Head of caudate nucleus (tissue), 42 donors: ENCODE results near the gene ACTL10.
"Not testable (repeated sequence)": the region's sequence is repeated elsewhere in the genome, so short reads cannot be mapped to it uniquely, and the experiment has no call there.

ENCODE experiments used
- DNase-seq, 42 donors: peaks; one replicate each; pipeline versions ENCODE4 v3.0.0 to v3.0.0-alpha.2; 2020 to 2021; ENCODE audit warnings: mixed read lengths in 7 of 42
- intact Hi-C: fragments of 100-400 bp; cut with DNase I; formaldehyde crosslinking; loops from one replicate; pipeline ENCODE4 v1.15.0; 2022

Gene ACTL10

GRCh38 chr20:33686100-33686983 lies 19.6 kb downstream of the ACTL10 start, which contains the start of gene E2F1:
Gene E2F1 (minus strand): TSS chr20:33686385. CDS start chr20:33686264, 121 bp downstream.
- DNase-seq = peak; percentile 87 to 99 (median 97)
- intact Hi-C loops = loop anchor here (2.0 kb wide), 1 partner anchor 44 kb away; the partner anchor contains the start of gene ZNF341

GRCh38 chr20:33686984-33687366 lies 20.2 kb downstream of the ACTL10 start:
- no peak for DNase-seq
- intact Hi-C loops = loop anchor here (2.0 kb wide), 1 partner anchor 44 kb away; the partner anchor contains the start of gene ZNF341

- intact Hi-C loops = loop anchor here (2.0 kb wide), 1 partner anchor 43 kb away; the partner anchor contains the start of gene ZNF341
- no peak for DNase-seq
Measured at GRCh38 chr20:33687370-33687915, 20.7 kb downstream of the ACTL10 start.

- intact Hi-C loops = loop anchor here (2.0 kb wide), 1 partner anchor 43 kb away; the partner anchor contains the start of gene ZNF341
Measured at GRCh38 chr20:33687993-33688937, 21.5 kb downstream of the ACTL10 start.

DNA sequence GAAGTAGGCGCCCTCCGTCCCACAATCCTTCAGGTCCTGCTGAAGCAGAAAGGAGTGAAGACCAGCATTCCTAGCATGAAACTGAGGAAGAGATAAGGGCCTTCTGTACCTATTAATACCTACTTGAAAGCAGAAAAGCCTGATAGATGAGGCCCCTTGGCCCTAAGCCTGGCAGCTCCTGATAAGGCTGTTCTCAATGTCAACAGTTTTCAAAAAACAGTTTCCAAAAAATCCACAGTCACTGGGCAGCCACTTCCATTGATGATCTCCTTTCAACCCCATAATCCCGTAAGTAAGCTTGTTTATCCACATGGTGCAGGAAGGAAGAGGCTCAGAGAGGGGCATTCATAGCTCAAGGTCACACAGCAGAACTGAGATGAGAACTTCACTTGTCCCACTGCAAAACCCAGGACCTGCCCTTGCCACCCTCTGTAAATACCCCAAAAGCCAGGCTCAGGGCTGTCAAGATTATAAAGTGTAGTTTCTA lies 22.2 kb downstream of the ACTL10 start:
- DNase-seq = no peak
- intact Hi-C loops = no loop called here

More at GRCh38 chr20:33687993-33688937, 21.5 kb downstream of the ACTL10 start:
- no peak for DNase-seq

DNA sequence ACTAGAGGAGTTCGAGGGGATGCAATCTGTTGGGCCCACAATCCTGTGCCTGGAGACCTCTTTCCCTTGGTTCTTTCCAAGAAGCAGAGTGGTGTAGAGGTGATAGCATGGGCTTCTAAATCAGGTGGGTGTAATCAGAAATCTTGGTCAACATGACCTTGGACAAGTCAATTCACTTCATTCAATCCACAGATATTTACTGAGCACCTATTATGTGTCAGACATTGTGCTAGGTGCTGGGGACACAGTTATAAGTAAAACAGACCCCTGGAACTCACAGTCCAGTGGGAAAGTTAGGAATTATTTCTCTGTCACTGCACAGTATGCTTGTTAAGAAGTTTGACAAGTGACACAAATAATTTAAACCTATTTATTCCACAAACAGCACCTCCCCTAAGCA lies 22.8 kb downstream of the ACTL10 start:
- intact Hi-C loops = no loop called here
- DNase-seq = no peak

DNA sequence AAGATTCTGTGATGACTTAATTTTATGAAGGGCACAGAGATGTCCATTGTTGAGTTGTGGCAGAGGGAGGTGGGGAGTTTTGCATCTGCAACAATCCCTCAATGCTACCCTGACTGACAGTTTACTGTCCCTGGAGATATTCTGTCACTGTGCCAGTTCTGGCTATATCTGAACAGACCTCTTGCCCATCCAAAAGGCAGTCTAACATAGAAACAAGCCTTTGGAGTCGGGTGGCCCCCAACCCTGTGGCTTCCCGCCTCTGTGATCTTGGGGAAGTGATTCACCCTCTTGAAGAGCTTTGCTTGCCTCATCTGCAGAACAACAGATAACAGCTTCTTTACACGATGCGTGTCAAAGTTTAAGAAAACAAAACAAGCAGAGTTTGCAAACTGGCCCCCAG lies 23.2 kb downstream of the ACTL10 start:
- intact Hi-C loops = no loop called here
- DNase-seq = peak in 26 of 42 donors; percentile 16 to 80 (median 54)

- intact Hi-C loops = no loop called here
- peak in 2 of 42 donors; percentile 34 to 37 for DNase-seq
Measured at GRCh38 chr20:33693289-33693688, 26.5 kb downstream of the ACTL10 start.

GRCh38 chr20:33693741-33694638 lies 27.2 kb downstream of the ACTL10 start:
- intact Hi-C loops = no loop called here
- DNase-seq = peak; percentile 69 to 94 (median 84)

DNA sequence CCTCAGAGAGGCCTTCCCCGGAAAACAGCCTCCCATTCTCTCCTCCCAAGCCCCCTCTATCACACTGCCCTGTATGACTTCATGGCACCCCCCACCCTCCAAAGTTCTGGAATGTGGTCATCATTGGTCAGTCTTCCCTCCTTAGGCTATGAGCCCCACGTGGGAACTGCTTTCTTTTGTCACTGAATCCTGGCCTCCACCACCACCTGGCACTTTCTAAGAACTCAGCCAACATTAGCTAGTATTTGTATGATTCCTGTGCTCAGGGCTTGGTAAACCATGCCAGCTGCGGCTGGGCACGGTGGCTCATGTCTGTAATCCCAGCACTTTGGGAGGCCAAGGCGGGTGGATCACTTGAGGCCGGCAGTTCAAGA lies 27.9 kb downstream of the ACTL10 start:
- intact Hi-C loops = no loop called here
- peak in 1 of 42 donors; percentile 41 for DNase-seq

GRCh38 chr20:33696448-33696847 lies 29.7 kb downstream of the ACTL10 start:
- DNase-seq = no peak
- intact Hi-C loops = no loop called here

DNA sequence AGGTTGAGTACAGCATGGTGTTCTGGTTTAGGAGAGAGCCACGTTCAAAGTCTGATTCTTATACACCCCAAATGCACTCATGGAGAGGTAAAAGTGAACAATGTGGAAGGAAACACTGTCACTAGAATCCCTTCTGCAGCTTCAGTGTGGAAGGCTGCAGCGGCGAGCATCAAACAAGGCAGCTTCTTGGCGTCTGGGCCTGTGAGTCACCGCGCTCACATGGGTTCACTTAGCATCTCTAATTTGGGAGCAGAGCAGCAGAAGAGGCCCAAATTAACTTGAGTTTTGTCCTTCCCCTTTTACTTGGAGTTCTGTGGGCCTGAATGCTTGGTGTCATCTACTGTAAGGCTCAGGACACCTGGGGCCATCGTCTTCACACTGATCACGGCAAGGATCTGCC lies 30.4 kb downstream of the ACTL10 start:
- intact Hi-C loops = no loop called here
- peak; percentile 51 to 93 (median 78) for DNase-seq

- DNase-seq, intact Hi-C loops: not testable (repeated sequence)
Measured at GRCh38 chr20:33698966-33699365, 32.2 kb downstream of the ACTL10 start.

- DNase-seq, intact Hi-C loops: not testable (repeated sequence)
Measured at GRCh38 chr20:33700696-33701441, 34.1 kb downstream of the ACTL10 start.

DNA sequence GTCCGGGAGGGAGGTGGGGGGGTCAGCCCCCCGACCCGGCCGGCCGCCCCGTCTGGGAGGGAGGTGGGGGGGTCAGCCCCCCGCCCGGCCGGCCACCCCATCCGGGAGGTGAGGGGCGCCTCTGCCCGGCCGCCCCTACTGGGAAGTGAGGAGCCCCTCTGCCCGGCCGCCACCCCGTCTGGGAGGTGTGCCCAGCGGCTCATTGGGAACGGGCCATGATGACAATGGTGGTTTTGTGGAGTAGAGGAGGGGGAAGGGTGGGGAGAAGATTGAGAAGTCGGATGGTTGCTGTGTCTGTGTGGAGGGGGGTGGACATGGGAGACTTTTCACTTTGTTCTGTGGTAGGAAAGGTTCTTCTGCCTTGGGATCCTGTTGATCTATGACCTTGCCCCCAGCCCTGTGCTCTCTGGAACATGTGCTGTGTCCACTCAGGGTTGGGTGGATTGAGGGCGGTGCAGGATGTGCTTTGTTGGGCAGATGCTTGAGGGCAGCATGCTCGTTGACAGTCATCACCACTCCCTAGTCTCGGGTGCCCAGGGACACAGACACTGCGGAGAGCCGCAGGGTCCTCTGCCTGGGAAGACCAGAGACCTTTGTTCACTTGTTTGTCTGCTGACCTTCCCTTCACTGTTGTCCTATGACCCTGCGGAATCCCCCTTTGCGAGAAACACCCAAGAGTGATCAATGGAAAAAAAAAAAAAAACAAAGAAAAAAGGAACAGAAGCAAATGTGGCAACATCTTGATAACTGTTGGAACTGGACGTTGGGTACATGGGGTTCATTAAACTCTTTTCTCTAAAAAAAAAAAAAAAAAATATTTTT lies 35.1 kb downstream of the ACTL10 start:
- intact Hi-C loops = no loop called here
- DNase-seq = peak in 3 of 42 donors; percentile 25 to 45 (median 40)

DNA sequence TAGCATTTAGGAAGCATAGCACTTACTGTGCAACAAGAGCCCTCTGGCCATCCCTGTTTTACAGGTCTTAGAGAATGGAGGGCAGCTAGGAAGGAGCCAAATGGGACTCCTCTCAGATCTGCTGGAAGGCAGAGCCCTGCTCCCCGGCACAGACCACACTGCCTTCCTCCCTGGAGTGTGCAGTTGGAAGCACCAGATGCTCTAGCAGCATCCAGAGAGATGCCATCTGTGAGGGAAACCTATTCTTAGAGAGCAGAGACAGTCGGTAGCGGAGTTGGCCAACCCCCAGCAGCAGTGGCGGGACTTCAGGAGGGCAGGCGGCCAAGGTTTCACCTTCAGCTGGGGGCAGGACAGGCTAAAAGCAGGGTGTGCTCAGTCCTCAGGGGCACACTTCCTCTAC lies 36.1 kb downstream of the ACTL10 start:
- intact Hi-C loops = no loop called here
- peak in 1 of 42 donors; percentile 20 for DNase-seq
